Ureter (tissue), 1 donor: Measurements from ENCODE around the gene MCF2L2. TPM values are rescaled to one million over a fixed set of nuclear protein-coding genes. Genes with fewer than 3 reads are reported as not detected.

Source experiments
- DNase-seq: peaks from one replicate; pipeline ENCODE4 v3.0.0-alpha.2; 2020; ENCODE audit warnings: low spot score
- total RNA-seq: library from RNA; stranded (reverse); gene quantifications from one replicate; pipeline ENCODE4 v1.2.4, GENCODE V29; 2023
- donor health status: DM: yes; HTN: yes; CAD: no.

Gene MCF2L2
- total RNA-seq, 1 donor from 2014 or later, result 3.0 TPM

- DNase-seq, result no peak
Observed at GRCh38 chr3:183369627-183370026, 58.8 kb downstream of the MCF2L2 start.

GRCh38 chr3:183369117-183369516 lies 59.3 kb downstream of the MCF2L2 start:
- no peak for DNase-seq

DNA sequence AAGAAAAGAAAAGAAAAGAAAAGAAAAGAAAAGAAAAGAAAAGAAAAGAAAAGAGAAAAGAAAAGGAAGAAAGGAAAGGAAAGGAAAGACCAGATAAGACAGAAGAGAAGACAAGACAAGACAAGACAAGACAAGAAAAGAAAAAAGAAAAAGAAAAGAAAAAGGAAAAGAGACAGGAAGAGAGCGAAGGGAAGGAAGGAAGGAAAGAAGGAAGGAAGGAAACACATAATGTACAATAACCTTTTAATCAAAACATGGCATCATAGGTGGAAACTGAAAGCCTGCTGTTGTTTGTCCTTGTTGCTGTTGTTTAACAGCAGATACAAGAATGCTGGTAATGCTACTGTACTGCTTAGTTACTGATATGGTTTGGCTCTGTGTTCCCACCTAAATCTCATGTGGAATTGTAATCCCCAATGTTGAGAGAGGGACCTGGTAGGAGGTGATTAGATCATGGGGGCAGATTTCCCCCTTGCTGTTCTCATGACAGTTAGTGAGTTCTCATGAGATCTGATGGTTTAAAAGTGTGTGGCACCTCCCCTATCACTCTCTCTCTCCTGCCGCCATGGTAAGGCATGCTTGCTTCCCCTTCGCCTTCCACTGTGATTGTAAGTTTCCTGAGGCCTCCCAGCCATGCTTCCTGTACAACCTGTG lies 67.3 kb downstream of the MCF2L2 start:
- no peak for DNase-seq

DNA sequence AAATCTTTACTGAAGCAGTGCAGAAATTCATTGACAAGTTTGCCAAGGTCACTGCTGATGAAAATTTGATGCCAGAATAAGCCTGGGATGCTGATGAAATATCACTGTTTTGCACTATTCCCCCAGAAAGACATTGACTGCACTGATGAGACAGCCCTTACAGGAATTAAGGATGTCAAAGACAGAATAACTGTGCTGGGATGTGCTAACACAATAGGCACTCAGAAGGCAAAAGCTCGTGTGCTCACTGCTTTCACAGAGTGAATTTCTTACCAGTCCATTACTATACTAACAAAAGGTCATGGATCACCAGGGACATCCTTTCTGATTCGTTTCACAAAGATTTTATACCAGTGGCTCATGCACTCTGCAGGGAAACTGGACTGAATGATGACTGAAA lies 69.4 kb downstream of the MCF2L2 start:
- DNase-seq, result no peak

GRCh38 chr3:183357564-183358079 lies 70.8 kb downstream of the MCF2L2 start:
- no peak for DNase-seq

DNA sequence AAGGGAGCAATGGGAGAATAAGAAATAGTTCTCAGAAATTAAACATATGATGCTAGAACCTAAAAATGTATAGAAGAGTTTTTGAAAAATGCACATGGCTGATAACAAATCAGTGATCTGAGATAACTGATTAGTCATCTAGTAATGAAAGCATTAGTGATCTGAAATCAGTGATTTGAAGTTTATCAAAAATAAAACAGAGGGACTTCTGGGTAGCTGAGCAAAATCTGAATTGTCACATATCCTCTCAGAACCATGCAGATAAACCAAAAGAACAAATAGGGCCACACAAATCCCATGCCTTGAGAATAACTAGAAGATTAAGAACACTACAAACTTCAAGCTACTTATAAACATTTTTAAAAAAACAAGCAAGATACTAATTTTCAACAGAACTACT lies 71.5 kb downstream of the MCF2L2 start:
- DNase-seq, result no peak

- DNase-seq, result no peak
Observed at GRCh38 chr3:183354874-183355273, 73.5 kb downstream of the MCF2L2 start.

DNA sequence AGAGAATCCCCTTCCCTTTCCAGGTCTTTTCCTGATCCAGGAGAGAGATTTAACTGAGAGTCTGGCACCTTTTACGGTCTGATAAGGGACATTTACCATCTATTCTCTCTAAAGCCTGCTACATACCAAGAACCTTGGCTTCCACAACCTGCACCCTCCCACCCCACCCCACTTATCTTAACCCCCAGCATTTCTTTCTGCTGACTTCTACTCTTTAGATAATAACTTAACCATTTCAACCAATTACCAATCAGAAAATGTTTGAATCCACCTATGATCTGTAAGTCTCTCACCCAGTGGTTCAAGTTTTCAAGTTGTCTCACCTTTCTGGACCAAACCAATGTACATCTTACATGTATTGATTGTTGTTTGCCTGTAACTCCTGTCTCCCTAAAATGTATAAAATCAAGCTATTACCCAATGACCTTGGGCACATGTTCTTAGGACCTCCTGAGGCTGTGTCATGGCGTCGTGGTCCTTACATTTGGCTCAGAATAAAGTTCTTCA lies 74.0 kb downstream of the MCF2L2 start:
- no peak for DNase-seq

GRCh38 chr3:183353421-183353820 lies 75.0 kb downstream of the MCF2L2 start:
- DNase-seq, result no peak

DNA sequence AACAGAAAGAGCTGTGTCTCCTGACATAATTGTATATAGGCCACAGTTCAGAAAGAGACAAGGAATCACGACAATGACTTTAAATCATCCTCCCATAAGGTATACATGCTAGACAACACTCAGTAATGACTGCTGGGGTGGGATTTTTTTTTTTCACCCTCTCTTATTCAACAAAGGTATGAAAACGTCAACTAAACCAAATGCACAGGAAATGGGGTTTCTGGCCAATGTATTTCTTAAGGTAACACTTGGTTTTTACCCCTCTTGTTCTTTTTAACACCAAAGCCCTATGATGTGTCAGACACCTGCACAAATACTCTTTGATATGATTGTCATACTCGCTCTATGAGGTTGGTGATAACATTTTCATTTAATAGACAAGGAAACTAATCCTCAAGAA lies 78.3 kb downstream of the MCF2L2 start:
- DNase-seq, result no peak

GRCh38 chr3:183349421-183350157 lies 78.8 kb downstream of the MCF2L2 start:
- DNase-seq, result no peak

DNA sequence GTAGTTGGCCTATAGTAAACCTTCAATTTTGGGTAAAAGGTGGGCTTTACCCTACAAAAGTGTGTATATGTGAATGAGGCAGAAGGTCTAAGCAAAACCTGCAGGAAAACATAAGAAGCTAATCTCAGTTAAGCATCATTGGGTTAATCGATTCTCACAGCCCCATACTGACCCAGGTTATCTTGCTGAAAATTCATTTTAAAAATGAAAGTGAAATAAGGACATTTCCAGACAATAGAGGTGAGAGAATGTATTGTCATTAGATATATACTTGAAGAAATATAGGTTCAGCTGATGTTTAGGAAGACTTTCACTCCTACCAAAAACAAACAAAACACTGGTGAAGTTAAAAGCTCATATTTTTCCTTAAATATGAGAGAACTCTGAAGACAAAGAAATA lies 85.6 kb downstream of the MCF2L2 start:
- no peak for DNase-seq

DNA sequence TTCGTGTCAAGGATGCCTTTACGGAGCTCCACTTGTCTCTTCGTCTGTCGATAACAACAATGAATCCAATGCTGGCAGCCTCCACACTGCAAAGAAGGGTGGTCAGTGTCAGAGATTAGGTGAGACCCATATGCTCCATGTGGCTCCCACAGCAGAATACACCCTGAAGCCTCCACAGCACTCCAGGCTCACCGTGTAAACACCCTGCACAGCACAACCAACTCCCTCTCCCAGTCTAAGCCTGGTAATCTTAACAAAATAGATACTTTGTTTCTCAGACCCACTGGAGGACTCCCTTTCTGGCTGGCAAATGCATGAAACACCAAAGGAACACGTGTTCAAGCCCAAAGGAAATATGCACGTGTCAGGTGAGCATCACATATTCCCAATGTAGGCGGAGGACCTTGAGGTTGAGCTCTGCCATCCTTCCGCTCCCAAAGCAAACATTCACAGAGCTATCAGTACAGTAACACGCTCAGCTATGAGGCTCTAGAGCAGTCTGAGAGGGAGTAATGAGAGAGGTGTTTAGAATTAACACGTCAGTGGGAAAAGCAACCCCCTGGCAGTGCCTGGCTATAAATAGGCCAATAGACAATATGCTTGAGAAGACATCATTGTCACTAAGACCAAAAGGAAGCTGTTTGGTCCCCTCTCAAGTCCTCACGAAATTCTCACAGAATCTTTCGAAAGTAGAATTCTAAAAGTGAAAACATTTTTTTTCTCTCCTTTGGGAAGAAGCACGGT lies 86.7 kb downstream of the MCF2L2 start:
- no peak for DNase-seq

GRCh38 chr3:183340222-183340621 lies 88.2 kb downstream of the MCF2L2 start:
- DNase-seq, result no peak

GRCh38 chr3:183339461-183340086 lies 88.8 kb downstream of the MCF2L2 start:
- no peak for DNase-seq

DNA sequence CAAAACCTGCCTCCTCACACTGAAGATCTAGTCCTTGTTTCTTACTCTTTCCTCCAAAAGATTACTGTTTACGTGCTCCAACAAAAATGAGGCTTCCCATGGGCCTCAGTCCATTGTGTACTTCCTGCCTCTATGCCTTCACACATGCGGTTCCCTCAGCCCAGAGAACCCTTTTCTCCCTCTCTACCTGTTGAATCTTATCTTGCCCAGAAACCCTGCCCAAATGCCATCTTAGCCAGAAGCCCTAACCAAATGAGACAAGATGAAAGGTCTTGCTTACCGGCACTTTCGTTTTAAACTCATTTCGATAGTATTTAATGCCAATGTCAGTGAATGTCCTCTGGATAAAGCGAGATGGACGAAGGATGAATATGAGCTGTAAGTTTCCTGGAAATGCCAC lies 89.9 kb downstream of the MCF2L2 start:
- no peak for DNase-seq

GRCh38 chr3:183332487-183332886 lies 95.9 kb downstream of the MCF2L2 start:
- no peak for DNase-seq

DNA sequence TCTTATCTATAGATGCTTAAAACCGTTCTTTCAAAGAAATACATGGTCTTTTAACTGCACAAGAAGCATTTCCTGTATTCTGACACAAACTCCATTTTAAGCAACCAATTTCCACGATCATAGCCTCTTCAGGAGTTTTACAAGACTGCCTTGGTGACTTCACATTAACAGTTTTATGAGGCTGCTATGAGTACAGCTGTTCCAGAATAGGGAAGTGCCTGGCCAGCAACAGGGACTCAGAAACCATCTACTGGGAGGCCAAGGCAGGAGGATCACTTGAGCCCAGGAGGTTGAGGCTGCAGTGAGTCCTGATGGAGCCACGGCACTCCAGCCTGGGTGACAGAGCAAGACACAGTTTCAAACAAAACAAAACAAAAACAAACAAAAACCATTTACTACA lies 96.9 kb downstream of the MCF2L2 start:
- DNase-seq, result no peak

- no peak for DNase-seq
Observed at GRCh38 chr3:183330881-183331280, 97.5 kb downstream of the MCF2L2 start.

DNA sequence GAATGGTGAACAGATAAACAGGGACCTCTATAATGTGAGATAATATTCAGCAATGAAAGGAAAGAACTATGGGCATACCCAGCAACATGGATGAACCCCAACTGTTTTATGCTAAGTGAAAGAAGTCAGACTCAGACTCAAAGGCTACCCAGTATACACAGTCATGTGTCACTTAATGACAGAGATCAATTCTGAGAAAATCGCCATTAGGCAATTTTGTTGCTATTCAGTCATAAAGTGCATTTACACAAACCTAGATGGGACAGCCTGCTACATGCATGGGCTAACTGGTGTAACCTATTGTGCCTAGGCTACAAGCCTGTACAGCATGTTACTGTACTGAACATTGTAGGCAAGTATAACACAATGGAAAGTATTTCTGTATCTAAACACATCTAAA lies 98.9 kb downstream of the MCF2L2 start:
- no peak for DNase-seq

DNA sequence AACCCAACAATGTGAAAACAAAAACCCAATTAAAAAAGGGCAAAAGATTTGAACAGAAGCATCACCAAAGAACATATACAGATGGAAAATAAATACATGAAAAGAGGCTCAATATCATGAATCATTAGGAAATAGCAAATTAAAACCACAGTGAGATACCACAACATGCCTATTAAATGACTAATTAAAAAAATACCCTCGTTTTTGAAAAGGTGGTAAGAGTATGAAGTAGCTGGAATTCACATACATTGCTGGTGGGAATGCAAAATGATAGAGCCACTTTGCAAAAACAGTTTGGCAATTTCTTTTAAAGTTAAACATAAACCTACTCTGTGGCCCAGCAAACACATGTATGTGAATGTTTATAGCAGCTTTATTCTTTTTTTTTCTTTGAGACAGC lies 99.6 kb downstream of the MCF2L2 start:
- no peak for DNase-seq

GRCh38 chr3:183328164-183328563 lies 100.3 kb downstream of the MCF2L2 start:
- no peak for DNase-seq
